Activated T-cell treated with anti-CD3 and anti-CD28 coated beads, Interleukin-2, amount 50 U/mL, for 48 hours (primary cell): ENCODE data around the gene AP1M2.
A peak's percentile ranks its signal among the peaks of the same experiment; 100 is the strongest.
"Not testable (repeated sequence)": the region's sequence is repeated elsewhere in the genome, so short reads cannot be mapped to it uniquely, and the experiment has no call there.

Experiments used
- DNase-seq, 2 experiments: peaks; one replicate each; pipeline ENCODE4 v3.0.0-alpha.2; 2020

AP1M2 gene

GRCh38 chr19:10600149-10600548 lies 13.0 kb upstream of the AP1M2 start:
- DNase-seq = no peak

DNA sequence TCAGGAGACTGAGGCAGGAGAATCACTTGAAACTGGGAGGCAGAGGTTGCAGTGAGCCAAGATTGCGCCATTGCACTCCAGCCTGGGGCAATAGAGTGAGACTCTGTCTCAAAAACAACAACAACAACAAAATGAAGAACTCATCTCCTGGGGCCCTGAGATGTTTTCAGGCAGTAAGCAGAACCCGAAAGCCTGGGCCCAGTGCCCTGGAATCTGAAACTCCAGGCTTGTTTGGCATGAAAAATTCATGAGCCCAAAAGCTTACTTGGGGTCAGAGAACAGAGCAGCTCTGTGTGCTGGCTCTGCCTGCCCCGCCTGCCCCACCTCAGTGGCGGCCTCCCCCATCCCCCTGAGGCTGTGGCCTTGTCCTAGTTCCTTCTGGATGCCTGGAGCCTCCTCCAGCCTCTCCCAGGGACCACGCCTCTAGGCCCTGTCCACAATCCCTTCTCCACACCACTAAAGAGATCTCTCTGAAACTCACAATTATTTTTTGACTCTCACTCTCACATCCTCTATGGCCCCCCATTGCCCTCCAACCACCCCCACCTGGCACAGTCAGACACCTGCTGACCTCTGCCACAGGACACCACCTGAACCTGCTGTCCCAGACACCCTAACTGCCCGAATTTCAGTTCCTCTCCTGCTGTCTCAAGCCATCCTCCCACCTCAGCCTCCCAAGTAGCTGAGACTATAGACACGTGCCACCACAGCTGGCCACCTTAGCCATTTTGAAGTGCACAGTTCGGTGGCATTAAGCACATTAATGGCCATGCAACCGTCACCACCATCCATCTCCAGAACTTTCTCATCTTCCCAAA lies 6.9 kb upstream of the AP1M2 start:
- DNase-seq = no peak

DNA sequence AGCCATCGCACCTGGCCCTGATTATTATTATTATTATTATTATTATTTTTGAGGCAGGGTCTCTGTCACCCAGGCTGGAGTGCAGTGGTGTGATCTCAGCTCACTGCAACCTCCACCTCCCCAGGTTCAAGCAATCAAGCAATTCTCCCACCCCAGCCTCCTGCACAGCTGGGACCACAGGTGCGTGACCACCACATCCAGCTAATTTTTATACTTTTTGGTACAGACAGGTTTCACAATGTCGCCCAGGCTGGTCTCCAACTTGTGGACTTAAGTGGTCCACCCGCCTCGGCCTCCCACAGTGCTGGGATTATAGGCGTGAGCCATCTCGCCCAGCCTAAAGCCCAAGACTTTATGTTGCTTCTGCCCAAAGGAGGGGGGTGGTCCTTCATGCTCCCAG lies 6.0 kb upstream of the AP1M2 start:
- no peak for DNase-seq

DNA sequence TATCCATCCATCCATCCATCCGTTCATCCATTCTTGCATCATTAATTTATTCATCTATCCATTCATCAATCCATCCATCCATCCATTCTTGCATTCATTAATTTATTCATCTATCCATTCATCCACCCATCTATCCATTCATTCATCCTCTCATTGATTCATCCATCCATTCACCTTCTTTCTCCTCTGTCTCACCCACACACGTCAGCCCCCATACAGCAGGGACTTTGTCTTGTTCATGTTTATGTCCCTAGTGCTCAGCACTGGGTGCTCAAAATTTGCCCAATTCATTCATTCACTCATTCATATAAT lies 683 bp upstream of the AP1M2 start:
- DNase-seq = no peak

DNA sequence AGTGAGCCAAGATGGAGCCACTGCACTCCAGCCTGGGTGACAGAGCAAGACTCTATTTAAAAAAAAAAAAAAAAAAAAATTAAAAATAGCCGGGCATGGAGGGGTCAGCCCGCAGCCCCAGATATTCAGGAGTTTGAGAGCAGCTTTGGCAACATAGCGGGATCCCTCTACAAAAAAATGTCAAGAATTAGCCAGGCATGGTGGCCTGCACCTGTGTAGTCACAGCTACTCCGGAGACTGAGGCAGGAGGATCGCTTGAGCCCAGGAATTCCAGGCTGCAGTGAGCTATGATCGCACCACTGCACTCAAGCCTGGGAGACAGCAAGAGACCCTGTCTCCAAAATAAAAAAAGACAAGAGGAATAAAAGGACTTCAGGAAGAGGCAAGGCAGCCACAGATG lies 716 bp downstream of the AP1M2 start:
- no peak for DNase-seq

- DNase-seq = no peak
These were observed 3.9 kb downstream of the AP1M2 start for GRCh38 chr19:10583036-10583776.

DNA sequence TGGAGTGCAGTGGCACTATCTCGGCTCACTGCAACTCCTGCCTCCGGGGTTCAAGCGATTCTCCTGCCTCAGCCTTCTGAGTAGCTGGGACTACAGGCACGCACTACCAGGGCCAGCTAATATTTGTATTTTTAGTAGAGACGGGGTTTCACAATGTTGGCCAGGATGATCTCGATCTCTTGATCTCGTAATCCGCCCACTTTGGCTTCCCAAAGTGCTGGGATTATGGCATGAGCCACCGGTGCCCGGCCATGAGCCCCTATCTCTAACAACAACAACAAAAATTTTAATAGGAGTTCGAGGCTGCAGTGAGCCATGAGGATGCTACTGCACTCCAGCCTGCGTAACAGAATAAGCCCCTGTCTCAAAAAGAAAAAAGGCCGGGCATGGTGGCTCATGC lies 5.0 kb downstream of the AP1M2 start:
- DNase-seq = no peak

DNA sequence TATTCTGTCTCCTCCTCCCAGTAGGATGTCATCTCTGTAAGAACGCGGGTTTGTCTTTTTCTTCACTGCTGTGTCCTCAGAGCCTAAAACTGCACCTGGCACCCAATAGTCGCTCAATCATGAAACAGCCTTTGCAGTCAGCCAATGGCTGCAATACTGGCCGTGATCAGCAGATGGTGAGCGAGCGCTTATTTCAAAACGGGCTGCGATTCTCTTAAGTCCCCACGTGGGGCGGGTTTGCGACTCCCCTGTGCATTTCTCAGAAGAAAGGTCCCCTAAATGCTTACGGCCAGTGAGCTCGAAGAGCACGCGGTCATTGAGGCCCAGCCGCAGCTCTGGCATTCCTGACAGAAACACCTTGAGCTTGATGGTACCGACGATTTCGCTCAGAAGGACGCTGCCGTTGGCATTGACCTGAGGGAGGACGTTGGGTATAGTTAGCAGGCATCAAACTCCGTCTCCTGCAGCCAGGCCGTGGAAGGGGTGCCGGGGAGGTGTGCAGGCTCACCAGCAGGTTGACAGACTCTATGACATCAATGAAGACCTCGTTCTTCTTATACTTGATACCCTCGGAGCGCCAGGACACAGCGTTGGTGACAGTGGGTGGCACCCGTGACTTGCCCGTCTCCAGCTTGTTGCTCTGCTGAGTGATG lies 6.0 kb downstream of the AP1M2 start:
- peak; percentile 94 to 96 for DNase-seq

DNA sequence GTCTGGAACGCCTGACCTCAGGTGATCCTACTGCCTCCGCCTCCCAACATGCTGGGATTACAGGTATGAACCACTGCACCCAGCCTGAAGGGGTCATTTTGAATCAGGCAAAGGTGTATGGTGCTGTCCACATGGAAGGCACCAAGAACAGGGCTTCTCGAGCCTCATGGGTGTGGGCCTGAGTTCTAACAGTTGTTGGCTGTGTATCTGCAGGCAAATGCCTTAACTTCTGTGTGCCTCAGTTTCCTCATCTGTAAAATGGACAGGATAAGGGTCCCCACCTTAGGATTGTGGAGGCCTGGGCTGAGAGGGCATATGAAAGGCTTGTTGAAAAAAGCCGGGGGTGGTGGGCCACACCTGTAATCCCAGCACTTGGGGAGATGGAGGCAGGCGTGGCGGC lies 9.2 kb downstream of the AP1M2 start:
- DNase-seq = no peak

- no peak for DNase-seq
These were observed 11.9 kb downstream of the AP1M2 start for GRCh38 chr19:10575011-10575716.

DNA sequence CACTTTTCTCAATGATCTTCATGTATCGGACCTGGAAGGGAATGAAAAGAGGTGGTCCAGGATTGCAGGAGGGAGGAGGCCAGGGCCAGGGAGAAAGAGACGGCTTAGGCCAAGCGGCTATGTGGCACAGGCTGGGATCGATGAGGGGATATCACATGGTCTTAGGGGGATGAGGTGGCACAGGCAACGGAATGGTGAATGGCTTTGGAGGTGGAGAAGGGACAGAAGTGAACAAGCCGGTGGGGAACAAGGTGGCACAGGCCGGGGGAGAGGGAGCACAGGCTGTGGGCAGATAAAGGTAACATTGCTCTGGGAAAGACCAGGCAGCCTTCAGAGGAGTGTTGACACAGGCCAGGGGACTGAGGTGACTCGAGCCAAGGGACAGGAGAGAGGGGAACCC lies 12.7 kb downstream of the AP1M2 start:
- no peak for DNase-seq

GRCh38 chr19:10573793-10574192 lies 13.3 kb downstream of the AP1M2 start:
- not testable (repeated sequence) for DNase-seq

DNA sequence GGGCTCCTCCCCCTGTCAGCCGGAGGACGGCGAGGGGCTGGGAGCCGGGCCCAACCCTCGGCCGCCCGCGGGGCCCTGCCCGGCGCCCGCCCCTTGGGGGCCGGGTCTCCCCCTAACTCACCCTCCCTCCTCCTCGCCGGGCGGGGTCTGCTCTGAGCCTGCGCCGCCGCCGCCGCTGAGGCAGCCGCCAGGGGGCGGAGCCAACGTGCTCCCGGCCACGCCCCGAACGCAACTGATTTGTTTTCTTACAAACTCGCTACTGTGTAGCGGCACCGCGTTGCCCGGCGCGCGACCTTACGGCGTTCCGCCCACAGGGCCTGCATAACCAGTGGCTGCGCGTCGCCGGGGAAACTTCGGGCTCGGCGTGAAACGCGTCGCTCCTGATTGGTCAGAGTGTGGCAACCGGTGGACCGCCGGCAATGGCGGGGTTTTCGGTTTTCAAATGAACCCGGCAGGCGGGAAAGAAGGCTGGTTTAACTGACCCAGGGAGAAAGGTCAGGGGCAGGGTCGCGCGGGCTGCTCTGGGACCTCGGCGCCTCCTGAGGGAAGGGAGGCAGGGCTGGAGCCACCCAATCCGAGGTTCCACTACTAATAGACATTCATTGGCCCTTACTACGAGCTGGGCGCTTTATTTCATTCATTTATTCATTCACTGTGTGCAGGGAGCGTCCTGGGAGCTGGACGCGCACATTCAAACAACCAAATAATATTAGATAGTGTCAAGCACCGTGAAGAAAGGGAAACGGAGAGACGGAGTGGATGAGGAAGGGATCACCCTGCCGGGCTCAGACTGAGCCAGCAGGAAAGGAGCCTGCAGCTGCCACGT lies 18.1 kb downstream of the AP1M2 start, which contains the start of gene CDKN2D:
CDKN2D (minus strand) TSS at position 154 of the 826 bp plus-strand sequence. CDS start 326 bp downstream, outside the sequence.
- peak; percentile 100 for DNase-seq

DNA sequence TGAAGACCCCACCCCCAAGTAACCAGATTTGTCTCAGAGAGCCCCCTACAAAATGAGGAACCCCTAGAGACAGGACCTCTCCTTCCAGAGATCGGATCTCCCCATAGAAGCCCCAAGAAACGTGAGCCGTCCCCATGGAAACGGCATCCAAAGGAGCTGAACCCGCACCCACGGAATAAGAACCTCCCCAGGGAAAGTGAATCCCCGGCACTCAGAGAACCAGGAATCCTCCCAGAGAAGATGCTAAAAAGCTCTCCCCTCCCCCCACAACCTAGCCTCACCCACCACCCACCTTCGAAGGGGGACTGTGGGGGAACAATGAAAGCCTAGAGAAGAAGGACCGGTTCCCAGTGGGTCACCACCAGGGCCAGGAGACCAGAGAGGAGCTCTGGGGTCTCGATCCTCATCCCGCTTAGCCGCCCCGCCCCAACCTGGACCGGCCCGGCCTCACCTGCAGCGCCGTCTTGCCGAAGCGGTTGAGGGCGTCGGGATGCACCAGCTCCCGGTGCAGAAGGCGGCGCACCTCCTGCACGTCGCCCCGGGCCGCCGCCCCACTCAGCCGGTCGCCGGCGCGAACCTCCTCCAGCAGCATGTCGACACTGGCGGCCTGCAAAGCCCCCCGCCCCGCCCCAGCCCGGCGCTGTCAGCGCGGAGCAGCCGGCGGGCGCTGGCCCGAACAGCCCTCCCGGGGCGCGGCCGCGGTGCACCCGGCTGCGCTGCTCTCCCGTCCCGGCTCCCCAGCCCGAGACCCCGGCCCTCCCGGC lies 18.9 kb downstream of the AP1M2 start:
- DNase-seq = peak; percentile 53 to 72

DNA sequence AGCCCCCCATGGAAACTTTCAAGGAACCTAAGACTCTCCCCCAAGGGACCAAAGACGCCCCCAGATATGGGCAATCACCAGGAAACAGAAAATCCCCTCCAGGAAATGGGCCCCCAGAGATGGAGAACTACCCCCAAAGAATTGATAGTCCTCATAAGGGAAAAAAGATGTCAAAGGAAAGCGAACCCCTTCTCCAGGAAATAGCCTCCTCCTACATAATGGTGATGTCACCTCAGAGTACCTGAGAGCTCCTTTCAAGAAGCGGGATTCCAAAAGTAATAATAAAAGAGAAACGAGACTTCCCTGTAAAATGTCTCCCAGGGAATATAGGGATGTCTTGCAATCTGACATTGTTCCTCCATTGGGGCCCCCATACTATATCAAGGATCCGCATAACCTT lies 19.5 kb downstream of the AP1M2 start:
- DNase-seq = no peak

- DNase-seq = peak; percentile 76 to 77
These were observed 20.3 kb downstream of the AP1M2 start for GRCh38 chr19:10566658-10567410.

DNA sequence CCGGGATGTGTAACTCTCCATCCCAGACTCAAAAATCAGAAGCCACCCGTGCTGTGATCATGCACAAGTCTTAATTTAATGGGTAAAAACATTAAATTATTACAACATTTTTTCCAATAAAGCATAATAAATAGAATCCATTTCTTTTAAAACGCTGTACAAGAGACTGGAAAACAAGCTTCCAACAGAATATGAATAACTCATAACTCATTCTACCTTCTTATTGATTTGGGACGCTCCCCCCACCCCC lies 20.8 kb downstream of the AP1M2 start:
- DNase-seq = no peak

DNA sequence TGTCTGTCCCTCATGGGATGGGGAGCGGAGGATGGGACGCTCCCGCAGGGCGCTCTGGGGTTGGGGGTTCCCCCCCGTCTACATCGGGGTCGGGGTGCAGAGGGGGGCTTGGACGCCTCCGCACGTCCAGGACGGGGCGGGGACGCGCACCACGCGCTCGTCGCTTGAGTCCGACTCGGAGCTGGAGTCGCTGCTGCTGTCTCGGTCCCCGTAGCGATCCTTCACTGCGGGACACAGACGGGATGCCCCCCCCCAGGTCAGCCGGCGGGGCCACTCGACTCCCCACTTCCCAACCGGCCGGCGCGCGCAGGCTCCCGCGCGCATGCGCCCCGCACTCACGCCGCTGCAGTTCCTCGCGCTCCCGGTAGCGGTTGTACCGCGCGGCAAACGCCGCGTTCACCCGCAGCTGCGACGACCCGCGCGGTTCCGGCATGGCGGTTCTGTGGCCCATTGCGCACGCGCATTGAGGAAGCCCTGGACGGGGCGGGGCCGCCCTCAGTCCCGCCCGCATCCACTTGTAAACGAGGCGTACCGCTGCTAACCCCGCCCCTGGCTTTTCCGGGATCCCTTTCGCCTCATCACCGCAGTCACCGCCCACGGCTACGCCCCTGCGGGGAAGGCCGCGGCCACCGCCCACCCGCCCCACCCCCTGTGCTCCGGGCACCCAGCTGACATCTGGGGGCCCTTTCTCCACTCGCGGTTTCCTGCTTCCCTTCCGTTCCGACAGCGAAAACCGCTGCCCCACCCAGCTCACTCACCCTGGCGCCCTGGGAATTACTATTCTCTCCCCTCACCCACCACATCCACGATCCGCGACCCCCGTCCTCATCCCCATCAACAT lies 21.3 kb downstream of the AP1M2 start, which contains the start of gene KRI1:
KRI1 (minus strand) TSS at position 444 of the 841 bp plus-strand sequence; CDS start at position 433, 11 bp downstream.
- DNase-seq = peak; percentile 99 to 100

DNA sequence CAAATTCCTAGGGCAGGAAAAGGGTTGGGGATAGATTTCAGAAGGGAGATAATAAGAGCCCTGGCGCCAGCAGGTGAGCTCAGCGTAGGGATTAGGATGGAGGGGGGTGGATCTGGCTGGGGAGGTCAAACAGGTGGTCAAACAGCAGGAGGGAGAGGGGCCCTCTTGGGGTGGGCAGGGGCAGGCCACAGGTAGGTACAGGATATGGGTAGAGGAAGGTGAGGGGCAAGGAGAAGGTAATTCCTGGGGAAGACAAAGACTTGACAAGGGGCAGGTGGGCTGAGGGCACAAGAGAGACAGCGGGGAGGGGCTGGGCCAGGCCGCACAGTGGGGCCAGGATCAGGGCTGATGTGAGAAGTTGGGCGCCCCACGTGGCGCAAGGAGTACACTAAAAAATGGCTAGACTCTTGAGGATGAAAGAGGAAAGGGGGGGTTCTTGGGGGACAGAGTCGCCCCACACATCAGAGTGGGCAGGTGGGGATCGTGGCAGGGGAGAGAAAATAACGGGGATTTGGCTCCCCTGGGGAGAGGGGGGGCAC lies 22.0 kb downstream of the AP1M2 start:
- peak; percentile 75 to 76 for DNase-seq

GRCh38 chr19:10562609-10563008 lies 24.5 kb downstream of the AP1M2 start:
- DNase-seq = no peak
